Prostate gland (tissue), 2 donors: ENCODE results near the gene ARHGEF16.

ENCODE experiments used
- CTCF ChIP-seq, 4 experiments: fragments of 200-600 bp in 2 of 4; fragments of 450-650 bp in 2 of 4; sonication (generic) in 2 of 4; IDR thresholded peaks; 1 replicate in 3 of 4; 2 replicates in 1 of 4; pipeline ENCODE4 v1.5.1; 2016 to 2019; ENCODE audit warnings: antibody characterized with exemption in 4 of 4, mild to moderate bottlenecking in 2 of 4, moderate library complexity in 2 of 4
- POLR2A ChIP-seq: fragments of 450-650 bp; IDR thresholded peaks from one replicate; pipeline ENCODE4 v1.6.1; 2016; ENCODE audit warnings: antibody characterized with exemption, mild to moderate bottlenecking
- POLR2AphosphoS5 ChIP-seq: sonication (generic); formaldehyde crosslinking; IDR thresholded peaks from one replicate; pipeline ENCODE4 v1.6.1; 2017; ENCODE audit warnings: antibody characterized with exemption

DNA sequence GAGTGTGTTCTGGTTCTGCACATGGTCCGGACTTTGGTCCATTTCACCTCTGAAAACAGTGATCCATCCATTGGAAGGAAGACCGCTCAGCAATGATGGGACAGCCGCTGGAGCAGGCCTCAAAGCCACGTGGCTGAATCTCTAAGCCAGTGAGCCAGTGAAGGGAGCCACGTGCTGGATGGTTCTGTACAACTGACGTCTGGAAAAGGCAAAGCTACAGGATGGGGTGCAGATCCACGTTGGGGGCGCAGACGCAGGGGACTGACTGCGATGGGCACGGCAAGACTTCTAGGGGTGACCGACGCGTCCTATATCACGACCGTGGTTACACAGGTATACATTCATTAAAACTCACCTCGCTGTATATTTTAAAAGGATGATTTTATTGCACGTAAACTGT lies 10.2 kb upstream of the ARHGEF16 start:
- TF ChIP-seq CTCF (IDR thresholded peaks at IDR 0.05), result no peak
- TF ChIP-seq POLR2A, result no peak
- no peak for TF ChIP-seq POLR2AphosphoS5
